AG04449 (cell line): ENCODE data around the gene PSAP.

Source experiments
- CTCF ChIA-PET: fragments of 350-600 bp; formaldehyde crosslinking; extraction: SDS; loops from one replicate; lab custom pipeline; 2021; ENCODE audit warnings: antibody characterized with exemption; lab: Yijun Ruan, JAX
- POLR2A ChIA-PET: fragments of 400-600, 350-600 bp; formaldehyde crosslinking; extraction: SDS; loops from one replicate; lab custom pipeline; 2020; ENCODE audit warnings: antibody characterized with exemption, inconsistent platforms; lab: Yijun Ruan, JAX
- DNase-seq: peaks from one replicate; pipeline ENCODE4 v3.0.0-alpha.2; 2010; ENCODE audit warnings: low read depth, low spot score
- H3K4me3 ChIP-seq: 2 replicates; pipeline ENCODE4 v1.5.1; 2011; ENCODE audit warnings: low read depth, mild to moderate bottlenecking, control low read depth, low read length
- TF ChIP-seq, protein P1 (sequence below): IDR thresholded peaks from one replicate; pipeline ENCODE4 v1.5.1; 2011; ENCODE audit warnings: mild to moderate bottlenecking, moderate library complexity, low read length, control low read depth, inconsistent platforms; ENCODE audit not compliant: insufficient read depth; ENCODE audit errors: missing control alignments

Gene PSAP

GRCh38 chr10:71780719-71781118, 70.3 kb downstream of the PSAP start:
- POLR2A ChIA-PET, result no interaction called here
- no peak for DNase-seq
- TF ChIP-seq, protein P1, sequence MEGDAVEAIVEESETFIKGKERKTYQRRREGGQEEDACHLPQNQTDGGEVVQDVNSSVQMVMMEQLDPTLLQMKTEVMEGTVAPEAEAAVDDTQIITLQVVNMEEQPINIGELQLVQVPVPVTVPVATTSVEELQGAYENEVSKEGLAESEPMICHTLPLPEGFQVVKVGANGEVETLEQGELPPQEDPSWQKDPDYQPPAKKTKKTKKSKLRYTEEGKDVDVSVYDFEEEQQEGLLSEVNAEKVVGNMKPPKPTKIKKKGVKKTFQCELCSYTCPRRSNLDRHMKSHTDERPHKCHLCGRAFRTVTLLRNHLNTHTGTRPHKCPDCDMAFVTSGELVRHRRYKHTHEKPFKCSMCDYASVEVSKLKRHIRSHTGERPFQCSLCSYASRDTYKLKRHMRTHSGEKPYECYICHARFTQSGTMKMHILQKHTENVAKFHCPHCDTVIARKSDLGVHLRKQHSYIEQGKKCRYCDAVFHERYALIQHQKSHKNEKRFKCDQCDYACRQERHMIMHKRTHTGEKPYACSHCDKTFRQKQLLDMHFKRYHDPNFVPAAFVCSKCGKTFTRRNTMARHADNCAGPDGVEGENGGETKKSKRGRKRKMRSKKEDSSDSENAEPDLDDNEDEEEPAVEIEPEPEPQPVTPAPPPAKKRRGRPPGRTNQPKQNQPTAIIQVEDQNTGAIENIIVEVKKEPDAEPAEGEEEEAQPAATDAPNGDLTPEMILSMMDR, result no peak
- H3K4me3 ChIP-seq, result no peak overlapping the region
- CTCF ChIA-PET, result interaction anchor here (6.0 kb wide), 1 partner anchor 8 kb away, joined by 31 read pairs; the partner anchor contains the start of gene VSIR

DNA sequence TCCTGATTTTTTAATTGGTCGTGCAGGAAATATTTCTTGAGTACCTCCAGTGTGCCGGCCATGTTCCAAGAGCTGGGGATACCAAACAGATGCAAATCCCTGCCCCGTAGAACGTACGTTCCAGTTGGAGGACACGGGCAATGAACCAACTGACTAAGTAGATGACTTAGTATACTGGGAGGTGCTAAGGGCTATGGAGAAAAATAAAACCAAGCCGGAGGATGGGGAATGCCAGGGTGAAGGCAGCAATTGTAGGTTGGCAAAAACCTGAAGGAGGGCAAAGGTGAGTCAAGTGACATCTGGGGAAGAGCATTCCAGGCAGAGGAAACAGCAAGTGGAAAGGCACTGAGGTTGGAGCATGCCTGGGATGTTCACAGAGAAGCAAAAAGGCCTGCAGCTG, 70.9 kb downstream of the PSAP start:
- ChIA-PET POLR2A (no interaction called here), CTCF (no interaction called here)

DNA sequence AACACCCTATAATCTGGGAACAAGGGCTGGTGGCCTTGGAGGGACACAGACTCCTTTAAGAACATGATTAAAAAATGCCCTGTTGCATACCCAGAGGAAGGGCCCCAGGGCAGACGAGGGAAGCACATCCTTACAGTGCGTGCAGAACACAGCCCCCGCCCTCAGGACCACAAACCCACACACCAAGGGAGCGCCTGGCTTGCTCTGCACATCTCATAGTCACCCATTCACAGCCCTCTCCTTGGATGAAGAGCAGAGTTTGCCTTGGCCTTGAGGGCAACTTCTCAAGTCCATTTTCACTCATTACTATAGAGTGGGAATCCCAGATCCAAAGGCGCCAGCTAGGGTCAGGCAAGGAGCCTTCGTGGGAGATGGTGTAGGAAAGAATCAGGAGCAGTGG, 71.4 kb downstream of the PSAP start:
- no peak overlapping the region for H3K4me3 ChIP-seq
- ChIA-PET POLR2A (no interaction called here), CTCF (no interaction called here)
- no peak for DNase-seq
- TF ChIP-seq, protein P1, result no peak

More for the DNA sequence above, 70.9 kb downstream of the PSAP start:
- no peak overlapping the region for H3K4me3 ChIP-seq
- no peak for DNase-seq
- TF ChIP-seq, protein P1, result no peak

DNA sequence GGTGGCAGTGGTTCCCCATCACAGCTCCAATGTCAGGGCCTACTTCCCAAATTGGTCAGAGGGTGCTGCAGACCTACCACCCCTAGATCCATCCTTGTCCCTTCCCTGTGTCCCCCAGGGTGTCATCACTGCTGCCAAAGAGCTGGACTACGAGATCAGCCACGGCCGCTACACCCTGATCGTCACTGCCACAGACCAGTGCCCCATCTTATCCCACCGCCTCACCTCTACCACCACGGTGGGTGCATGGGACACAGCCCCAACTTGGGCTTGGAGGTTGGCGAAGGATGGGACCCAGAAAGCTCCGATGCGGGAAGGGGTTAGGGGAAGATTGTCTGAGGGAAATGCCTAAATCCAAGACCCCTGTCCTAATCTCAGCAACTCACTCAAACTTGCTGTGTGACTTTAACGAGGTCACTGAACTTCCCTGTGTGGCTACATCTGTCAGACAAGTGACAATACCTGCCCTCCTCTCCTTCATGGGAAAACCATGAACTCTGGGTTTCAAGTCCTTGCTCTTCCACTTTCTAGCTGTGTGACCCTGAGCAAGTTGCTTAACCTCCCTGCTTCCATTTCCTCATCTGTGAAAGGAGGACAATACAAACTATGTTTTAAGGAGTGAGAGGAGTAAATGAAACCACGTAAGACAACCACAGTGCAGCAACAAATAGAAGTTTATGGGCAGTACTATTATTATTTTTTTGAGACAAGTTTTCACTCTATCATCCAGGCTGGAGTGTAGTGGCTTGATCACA, 72.8 kb downstream of the PSAP start:
- ChIA-PET CTCF (no interaction called here), POLR2A (no interaction called here)
- TF ChIP-seq, protein P1, result no peak
- H3K4me3 ChIP-seq, result no peak overlapping the region
- DNase-seq, result no peak

GRCh38 chr10:71777213-71777985, 73.7 kb downstream of the PSAP start:
- no peak for DNase-seq
- no peak overlapping the region for H3K4me3 ChIP-seq
- POLR2A ChIA-PET, result no interaction called here
- CTCF ChIA-PET, result no interaction called here
- TF ChIP-seq, protein P1, result no peak

DNA sequence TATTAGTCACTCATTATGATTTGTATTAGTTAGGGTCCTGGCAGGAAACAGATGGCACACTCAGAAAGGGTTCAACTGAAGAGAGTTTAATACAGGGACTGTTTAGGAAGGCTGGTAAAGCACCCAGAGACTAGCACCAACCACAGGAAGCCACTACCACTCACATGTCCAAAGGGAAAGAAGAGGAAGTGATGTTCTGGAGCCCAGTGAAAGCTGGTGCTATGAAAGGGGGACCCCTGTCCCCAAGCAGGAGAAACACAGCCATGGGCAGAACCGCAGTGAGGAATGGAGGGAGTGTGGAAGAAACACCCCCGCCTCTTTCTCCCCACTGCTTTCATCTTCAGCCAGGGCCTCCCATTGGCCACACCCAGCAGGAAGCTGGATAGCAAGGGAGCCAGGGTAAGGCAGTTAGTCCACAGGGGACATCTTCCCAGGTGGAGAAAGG, 74.5 kb downstream of the PSAP start:
- POLR2A ChIA-PET, result no interaction called here
- TF ChIP-seq, protein P1, result no peak
- no peak for DNase-seq

More for the DNA sequence above, 74.5 kb downstream of the PSAP start:
- H3K4me3 ChIP-seq, result no peak overlapping the region
- CTCF ChIA-PET, result no interaction called here
